H1 (cell line): ENCODE data around the gene MSI2. TPM values are rescaled to one million over a fixed set of nuclear protein-coding genes. Genes with fewer than 3 reads are reported as not detected.

Experiments used
- GTF2F1 ChIP-seq: IDR thresholded peaks from 2 replicates; pipeline ENCODE4 v1.6.1; 2012; ENCODE audit warnings: low read depth, low read length, improper control_type of control experiment, borderline replicate concordance
- MAFK ChIP-seq: IDR thresholded peaks from 2 replicates; pipeline ENCODE4 v1.6.1; 2012; ENCODE audit warnings: low read depth, mild to moderate bottlenecking, improper control_type of control experiment, low read length
- POLR2AphosphoS5 ChIP-seq: IDR thresholded peaks from 2 replicates; pipeline ENCODE4 v1.6.1; 2011; ENCODE audit warnings: low read depth, low read length
- POU5F1 ChIP-seq: IDR thresholded peaks from 2 replicates; pipeline ENCODE4 v1.6.1; 2011; ENCODE audit warnings: low read depth, mild to moderate bottlenecking, low read length, moderate library complexity
- SAP30 ChIP-seq: fragments of 300-600 bp; sonication (generic); IDR thresholded peaks from 2 replicates; pipeline ENCODE4 v1.7.1; 2012; ENCODE audit warnings: low read length, moderate library complexity, mild to moderate bottlenecking, inconsistent platforms; ENCODE audit not compliant: insufficient read depth, insufficient replicate concordance
- TBP ChIP-seq: IDR thresholded peaks from 2 replicates; pipeline ENCODE4 v1.6.1; 2011; ENCODE audit warnings: low read depth, low read length, improper control_type of control experiment
- polyA plus RNA-seq, 7 experiments: library from polyadenylated mRNA; depleted of rRNA in 3 of 7; stranded (reverse) in 5 of 7; unstranded in 2 of 7; fragments of >200 nt in 5 of 7; fragments of 200-250 nt in 2 of 7; gene quantifications; 1 replicate in 5 of 7; 2 replicates in 1 of 7; 4 replicates in 1 of 7; pipeline versions ENCODE4 v1.2.1 to v1.2.3, GENCODE V29; 2011 to 2013; ENCODE audit warnings: missing spikeins in 2 of 7, mixed read lengths in 2 of 7
- total RNA-seq: library from RNA; stranded (reverse); fragmentation: NEBNext Ultra II Directional; extraction: Animal tissue kit (Norgen Biotek cat#: 25700); gene quantifications from 2 replicates; pipeline ENCODE4 v1.2.1, GENCODE V29; 2021
- TF ChIP-seq, protein P1 (sequence below): fragments of 300-600 bp; sonication (generic); IDR thresholded peaks from 2 replicates; pipeline ENCODE4 v1.7.1; 2012; ENCODE audit warnings: low read length, moderate library complexity, mild to moderate bottlenecking, inconsistent platforms; ENCODE audit not compliant: insufficient replicate concordance

MSI2 gene
- total and polyA plus RNA-seq, 2 of the 8 experiments (the other 6 are each of a cell fraction or from before 2014, with no cell fraction given): 36.7 to 80.6 TPM

DNA sequence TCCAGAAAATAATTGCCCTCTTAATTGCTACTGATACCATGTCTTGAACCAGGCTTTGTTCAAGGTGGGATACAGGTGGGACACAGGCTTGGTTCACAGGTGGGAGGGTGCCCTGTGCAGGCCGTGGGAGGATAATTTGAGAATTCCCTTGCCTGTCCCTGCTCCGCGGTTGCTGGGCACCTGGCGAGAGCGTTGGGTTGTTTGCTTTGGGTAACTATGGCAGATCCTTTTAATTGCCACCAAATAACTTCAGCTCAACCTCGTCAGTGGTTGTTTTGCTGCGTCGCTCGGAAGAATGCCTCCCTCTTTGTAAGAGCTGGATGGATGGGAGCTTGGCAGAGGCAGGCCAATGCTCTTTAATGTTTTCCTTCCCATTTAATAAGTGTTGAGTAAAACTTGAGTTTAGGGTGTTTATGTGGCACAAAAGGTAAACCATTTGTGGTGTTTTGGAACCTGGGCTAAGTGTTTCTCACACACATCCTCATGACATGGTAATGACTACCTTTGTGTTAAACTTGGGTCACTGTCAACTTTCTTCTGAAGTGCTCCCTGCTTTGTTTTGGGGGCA, 202.5 kb downstream of the MSI2 start (continued):
- TF ChIP-seq POU5F1: no peak
- no peak for TF ChIP-seq SAP30
- TF ChIP-seq, protein P1, sequence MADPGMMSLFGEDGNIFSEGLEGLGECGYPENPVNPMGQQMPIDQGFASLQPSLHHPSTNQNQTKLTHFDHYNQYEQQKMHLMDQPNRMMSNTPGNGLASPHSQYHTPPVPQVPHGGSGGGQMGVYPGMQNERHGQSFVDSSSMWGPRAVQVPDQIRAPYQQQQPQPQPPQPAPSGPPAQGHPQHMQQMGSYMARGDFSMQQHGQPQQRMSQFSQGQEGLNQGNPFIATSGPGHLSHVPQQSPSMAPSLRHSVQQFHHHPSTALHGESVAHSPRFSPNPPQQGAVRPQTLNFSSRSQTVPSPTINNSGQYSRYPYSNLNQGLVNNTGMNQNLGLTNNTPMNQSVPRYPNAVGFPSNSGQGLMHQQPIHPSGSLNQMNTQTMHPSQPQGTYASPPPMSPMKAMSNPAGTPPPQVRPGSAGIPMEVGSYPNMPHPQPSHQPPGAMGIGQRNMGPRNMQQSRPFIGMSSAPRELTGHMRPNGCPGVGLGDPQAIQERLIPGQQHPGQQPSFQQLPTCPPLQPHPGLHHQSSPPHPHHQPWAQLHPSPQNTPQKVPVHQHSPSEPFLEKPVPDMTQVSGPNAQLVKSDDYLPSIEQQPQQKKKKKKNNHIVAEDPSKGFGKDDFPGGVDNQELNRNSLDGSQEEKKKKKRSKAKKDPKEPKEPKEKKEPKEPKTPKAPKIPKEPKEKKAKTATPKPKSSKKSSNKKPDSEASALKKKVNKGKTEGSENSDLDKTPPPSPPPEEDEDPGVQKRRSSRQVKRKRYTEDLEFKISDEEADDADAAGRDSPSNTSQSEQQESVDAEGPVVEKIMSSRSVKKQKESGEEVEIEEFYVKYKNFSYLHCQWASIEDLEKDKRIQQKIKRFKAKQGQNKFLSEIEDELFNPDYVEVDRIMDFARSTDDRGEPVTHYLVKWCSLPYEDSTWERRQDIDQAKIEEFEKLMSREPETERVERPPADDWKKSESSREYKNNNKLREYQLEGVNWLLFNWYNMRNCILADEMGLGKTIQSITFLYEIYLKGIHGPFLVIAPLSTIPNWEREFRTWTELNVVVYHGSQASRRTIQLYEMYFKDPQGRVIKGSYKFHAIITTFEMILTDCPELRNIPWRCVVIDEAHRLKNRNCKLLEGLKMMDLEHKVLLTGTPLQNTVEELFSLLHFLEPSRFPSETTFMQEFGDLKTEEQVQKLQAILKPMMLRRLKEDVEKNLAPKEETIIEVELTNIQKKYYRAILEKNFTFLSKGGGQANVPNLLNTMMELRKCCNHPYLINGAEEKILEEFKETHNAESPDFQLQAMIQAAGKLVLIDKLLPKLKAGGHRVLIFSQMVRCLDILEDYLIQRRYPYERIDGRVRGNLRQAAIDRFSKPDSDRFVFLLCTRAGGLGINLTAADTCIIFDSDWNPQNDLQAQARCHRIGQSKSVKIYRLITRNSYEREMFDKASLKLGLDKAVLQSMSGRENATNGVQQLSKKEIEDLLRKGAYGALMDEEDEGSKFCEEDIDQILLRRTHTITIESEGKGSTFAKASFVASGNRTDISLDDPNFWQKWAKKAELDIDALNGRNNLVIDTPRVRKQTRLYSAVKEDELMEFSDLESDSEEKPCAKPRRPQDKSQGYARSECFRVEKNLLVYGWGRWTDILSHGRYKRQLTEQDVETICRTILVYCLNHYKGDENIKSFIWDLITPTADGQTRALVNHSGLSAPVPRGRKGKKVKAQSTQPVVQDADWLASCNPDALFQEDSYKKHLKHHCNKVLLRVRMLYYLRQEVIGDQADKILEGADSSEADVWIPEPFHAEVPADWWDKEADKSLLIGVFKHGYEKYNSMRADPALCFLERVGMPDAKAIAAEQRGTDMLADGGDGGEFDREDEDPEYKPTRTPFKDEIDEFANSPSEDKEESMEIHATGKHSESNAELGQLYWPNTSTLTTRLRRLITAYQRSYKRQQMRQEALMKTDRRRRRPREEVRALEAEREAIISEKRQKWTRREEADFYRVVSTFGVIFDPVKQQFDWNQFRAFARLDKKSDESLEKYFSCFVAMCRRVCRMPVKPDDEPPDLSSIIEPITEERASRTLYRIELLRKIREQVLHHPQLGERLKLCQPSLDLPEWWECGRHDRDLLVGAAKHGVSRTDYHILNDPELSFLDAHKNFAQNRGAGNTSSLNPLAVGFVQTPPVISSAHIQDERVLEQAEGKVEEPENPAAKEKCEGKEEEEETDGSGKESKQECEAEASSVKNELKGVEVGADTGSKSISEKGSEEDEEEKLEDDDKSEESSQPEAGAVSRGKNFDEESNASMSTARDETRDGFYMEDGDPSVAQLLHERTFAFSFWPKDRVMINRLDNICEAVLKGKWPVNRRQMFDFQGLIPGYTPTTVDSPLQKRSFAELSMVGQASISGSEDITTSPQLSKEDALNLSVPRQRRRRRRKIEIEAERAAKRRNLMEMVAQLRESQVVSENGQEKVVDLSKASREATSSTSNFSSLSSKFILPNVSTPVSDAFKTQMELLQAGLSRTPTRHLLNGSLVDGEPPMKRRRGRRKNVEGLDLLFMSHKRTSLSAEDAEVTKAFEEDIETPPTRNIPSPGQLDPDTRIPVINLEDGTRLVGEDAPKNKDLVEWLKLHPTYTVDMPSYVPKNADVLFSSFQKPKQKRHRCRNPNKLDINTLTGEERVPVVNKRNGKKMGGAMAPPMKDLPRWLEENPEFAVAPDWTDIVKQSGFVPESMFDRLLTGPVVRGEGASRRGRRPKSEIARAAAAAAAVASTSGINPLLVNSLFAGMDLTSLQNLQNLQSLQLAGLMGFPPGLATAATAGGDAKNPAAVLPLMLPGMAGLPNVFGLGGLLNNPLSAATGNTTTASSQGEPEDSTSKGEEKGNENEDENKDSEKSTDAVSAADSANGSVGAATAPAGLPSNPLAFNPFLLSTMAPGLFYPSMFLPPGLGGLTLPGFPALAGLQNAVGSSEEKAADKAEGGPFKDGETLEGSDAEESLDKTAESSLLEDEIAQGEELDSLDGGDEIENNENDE: no peak
- no peak for TF ChIP-seq TBP
- no peak for TF ChIP-seq MAFK
- no peak for TF ChIP-seq POLR2AphosphoS5
- no peak for TF ChIP-seq GTF2F1
- TF ChIP-seq, all 59 proteins: peak for 0
